IPS-18a (cell line): ENCODE results near the gene MAML3.

Source experiments
- H3K27ac ChIP-seq: one replicate; pipeline ENCODE4 v1.5.1; 2013; ENCODE audit warnings: low read length
- H3K27me3 ChIP-seq: one replicate; pipeline ENCODE4 v1.6.1; 2013; ENCODE audit warnings: mild to moderate bottlenecking, low read length; ENCODE audit not compliant: control insufficient read depth, insufficient read depth
- H3K36me3 ChIP-seq: one replicate; pipeline ENCODE4 v1.6.1; 2013; ENCODE audit warnings: low read depth, low read length; ENCODE audit not compliant: control insufficient read depth
- H3K4me1 ChIP-seq: one replicate; pipeline ENCODE4 v1.6.1; 2013; ENCODE audit warnings: low read depth, low read length; ENCODE audit not compliant: control insufficient read depth
- H3K4me3 ChIP-seq: one replicate; pipeline ENCODE4 v1.5.1; 2013; ENCODE audit warnings: low read length
- H3K9ac ChIP-seq: one replicate; pipeline ENCODE4 v1.6.1; 2013; ENCODE audit warnings: mild to moderate bottlenecking, low read length, moderate library complexity
- H3K9me3 ChIP-seq: one replicate; pipeline ENCODE4 v1.6.1; 2013; ENCODE audit warnings: low read depth, low read length; ENCODE audit not compliant: control insufficient read depth

Gene MAML3

DNA sequence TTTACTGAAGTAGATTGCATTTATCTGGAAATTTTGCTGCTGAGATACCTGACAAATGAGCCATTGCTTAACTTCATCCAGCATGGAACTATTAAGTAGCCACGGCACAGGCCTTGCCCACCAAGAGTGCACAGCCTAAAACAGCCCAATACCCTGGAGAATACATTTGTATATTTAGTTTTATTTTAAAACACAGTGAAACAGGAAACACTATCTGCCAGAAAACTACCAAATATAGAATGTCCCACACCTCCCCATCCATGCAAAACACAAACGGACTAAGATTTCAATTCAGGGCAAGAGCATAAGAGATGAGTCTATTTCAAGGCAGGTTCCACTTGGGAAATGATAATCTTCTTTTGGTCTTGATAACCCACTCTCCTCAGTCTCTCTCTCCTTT, 57.1 kb downstream of the MAML3 start:
- Histone ChIP-seq H3K27ac (no peak overlapping the region), H3K4me1 (peaks cover 26% of the 10 kb centered on the region), H3K9ac (no peak overlapping the region), H3K4me3 (no peak overlapping the region), H3K27me3 (no peaks in the 10 kb centered on the region), H3K36me3 (no peaks in the 10 kb centered on the region), H3K9me3 (no peaks in the 10 kb centered on the region)

GRCh38 chr4:140096483-140096861, 57.5 kb downstream of the MAML3 start:
- Histone ChIP-seq H3K9me3 (no peaks in the 10 kb centered on the region), H3K27ac (no peak overlapping the region), H3K4me3 (no peak overlapping the region), H3K27me3 (no peaks in the 10 kb centered on the region), H3K9ac (no peak overlapping the region), H3K36me3 (no peaks in the 10 kb centered on the region), H3K4me1 (peaks cover 30% of the 10 kb centered on the region)

GRCh38 chr4:140095694-140096482, 58.1 kb downstream of the MAML3 start:
- Histone ChIP-seq H3K36me3 (no peaks in the 10 kb centered on the region), H3K27me3 (no peaks in the 10 kb centered on the region), H3K9me3 (no peaks in the 10 kb centered on the region), H3K9ac (no peak overlapping the region), H3K27ac (no peak overlapping the region), H3K4me1 (peaks cover 35% of the 10 kb centered on the region), H3K4me3 (no peak overlapping the region)

DNA sequence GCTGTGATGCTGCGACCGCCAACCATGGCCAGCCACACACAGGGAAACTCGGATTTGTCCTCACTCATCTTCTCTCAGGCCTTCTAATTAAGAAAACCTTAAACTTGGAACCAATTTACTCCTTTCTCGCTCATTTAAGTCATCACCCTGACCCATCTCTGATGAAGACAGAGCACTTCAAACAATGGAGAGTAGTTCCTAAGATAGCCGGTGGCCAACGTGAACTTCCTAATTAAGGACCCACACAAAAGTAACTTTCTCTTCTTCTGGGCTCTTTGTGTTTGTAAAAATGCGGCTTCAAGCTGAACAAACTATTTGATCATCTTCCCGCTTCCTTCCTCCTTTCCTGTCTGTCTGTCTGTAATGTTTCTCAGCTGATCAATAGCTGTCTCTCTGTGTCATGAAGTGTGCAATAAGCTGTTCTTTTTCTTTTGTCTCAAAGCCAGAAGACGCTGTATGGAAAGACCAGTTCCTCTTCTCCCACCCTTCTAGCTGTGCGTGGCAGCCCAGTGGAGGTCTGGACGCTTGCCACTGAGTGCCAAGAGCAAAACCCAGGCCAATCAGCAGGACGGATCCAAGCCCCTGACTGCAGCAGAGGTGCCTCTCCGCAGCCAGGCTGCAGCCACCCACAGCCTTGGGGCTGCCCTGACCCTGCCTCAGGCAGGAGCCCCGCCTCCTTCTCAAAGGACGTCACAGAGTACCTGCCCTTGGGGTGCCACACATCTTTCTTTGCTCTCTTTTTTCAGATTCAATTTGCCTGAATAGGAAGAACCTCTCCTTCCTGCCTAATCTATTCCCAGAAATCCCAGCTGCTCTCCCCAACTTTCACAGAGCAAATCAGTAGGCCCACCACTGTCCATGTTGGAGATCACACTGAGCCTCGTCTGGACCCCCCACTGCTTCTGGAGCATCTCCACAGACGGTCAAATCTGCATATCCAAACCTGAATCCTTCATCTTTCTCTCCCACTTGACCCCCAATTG, 59.3 kb downstream of the MAML3 start:
- no peaks in the 10 kb centered on the region for H3K9me3 ChIP-seq
- no peaks in the 10 kb centered on the region for H3K27me3 ChIP-seq
- no peaks in the 10 kb centered on the region for H3K36me3 ChIP-seq
- peaks cover 45% of the 10 kb centered on the region for H3K4me1 ChIP-seq
- no peak overlapping the region for H3K4me3 ChIP-seq
- H3K27ac ChIP-seq, result no peak overlapping the region
- no peak overlapping the region for H3K9ac ChIP-seq

DNA sequence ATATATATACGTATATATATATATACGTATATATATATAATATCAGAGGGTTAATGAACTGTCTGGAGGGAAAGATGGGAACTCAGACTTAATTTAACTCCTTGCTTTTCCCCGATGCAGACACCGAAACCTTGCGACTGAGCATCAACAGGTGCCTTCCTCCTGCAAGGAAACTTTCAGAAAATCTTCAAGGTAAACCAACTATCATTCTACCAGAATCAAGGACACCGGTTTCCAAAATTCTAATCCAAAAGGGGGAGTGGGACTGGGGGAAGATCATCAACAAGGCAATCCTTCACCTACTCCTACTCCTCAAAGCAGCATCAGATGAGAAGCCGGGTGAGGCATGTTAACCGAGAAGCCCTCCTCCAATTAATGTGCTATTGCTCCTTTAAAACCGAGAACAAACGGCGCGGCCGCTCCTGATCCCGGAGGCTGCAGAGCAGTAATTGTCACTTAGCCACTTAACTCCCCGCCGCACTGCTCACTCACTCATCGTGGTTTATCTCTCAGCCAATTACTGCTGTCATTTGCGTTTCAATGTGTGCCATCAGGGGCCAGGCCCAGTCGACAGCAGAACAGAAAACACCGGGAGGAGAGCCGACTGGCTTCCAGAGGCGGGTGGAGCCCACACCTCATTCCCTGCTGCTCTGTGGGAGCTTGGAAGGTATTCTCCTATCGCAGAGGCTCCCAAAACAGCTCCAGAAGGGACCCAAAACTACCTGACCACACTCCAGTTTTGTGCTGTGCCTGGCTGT, 61.7 kb downstream of the MAML3 start:
- Histone ChIP-seq H3K36me3 (no peaks in the 10 kb centered on the region), H3K9me3 (no peaks in the 10 kb centered on the region), H3K9ac (no peak overlapping the region), H3K4me1 (peaks cover 46% of the 10 kb centered on the region), H3K27ac (no peak overlapping the region), H3K27me3 (no peaks in the 10 kb centered on the region), H3K4me3 (peak overlapping the region; percentile 51)

- no peak overlapping the region for H3K4me3 ChIP-seq
- no peak overlapping the region for H3K9ac ChIP-seq
- H3K4me1 ChIP-seq, result peaks cover 46% of the 10 kb centered on the region
- no peaks in the 10 kb centered on the region for H3K36me3 ChIP-seq
- H3K27me3 ChIP-seq, result no peaks in the 10 kb centered on the region
- H3K9me3 ChIP-seq, result no peaks in the 10 kb centered on the region
- H3K27ac ChIP-seq, result no peak overlapping the region
These were observed 62.7 kb downstream of the MAML3 start for GRCh38 chr4:140091305-140091704.

DNA sequence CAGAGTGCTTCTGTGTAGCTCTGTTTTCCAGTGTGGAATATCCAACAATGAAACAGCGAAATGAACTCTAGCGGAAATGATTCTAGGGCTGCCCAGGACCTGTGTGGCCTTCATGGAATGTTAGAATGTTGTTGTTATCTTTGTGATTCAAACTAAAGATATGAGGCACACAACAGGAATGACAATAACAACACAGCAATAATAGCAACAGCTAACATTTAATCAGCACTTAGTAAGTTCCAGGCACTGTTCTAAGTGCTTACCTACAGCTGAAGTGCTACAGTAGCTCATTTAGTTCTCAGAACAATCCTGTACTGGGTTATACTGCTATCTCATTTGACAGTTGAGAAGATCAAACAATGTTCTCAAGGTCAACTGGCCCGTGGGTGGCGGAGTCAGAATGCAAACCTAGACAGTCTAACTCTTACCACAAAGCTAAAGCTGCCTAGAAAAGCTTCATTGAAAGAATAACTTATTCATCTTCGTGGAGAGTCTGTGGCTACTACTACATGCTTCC, 63.7 kb downstream of the MAML3 start:
- Histone ChIP-seq H3K9ac (no peak overlapping the region), H3K9me3 (no peaks in the 10 kb centered on the region), H3K4me3 (no peak overlapping the region), H3K27ac (no peak overlapping the region), H3K36me3 (no peaks in the 10 kb centered on the region), H3K27me3 (no peaks in the 10 kb centered on the region), H3K4me1 (peaks cover 41% of the 10 kb centered on the region)

GRCh38 chr4:140089216-140089615, 64.8 kb downstream of the MAML3 start:
- no peak overlapping the region for H3K27ac ChIP-seq
- H3K4me3 ChIP-seq, result no peak overlapping the region
- no peaks in the 10 kb centered on the region for H3K9me3 ChIP-seq
- H3K27me3 ChIP-seq, result no peaks in the 10 kb centered on the region
- peaks cover 31% of the 10 kb centered on the region for H3K4me1 ChIP-seq
- no peak overlapping the region for H3K9ac ChIP-seq
- no peaks in the 10 kb centered on the region for H3K36me3 ChIP-seq

GRCh38 chr4:140088323-140088967, 65.5 kb downstream of the MAML3 start:
- Histone ChIP-seq H3K27ac (no peak overlapping the region), H3K27me3 (no peaks in the 10 kb centered on the region), H3K4me3 (no peak overlapping the region), H3K4me1 (peaks cover 24% of the 10 kb centered on the region), H3K36me3 (no peaks in the 10 kb centered on the region), H3K9me3 (no peaks in the 10 kb centered on the region), H3K9ac (no peak overlapping the region)

DNA sequence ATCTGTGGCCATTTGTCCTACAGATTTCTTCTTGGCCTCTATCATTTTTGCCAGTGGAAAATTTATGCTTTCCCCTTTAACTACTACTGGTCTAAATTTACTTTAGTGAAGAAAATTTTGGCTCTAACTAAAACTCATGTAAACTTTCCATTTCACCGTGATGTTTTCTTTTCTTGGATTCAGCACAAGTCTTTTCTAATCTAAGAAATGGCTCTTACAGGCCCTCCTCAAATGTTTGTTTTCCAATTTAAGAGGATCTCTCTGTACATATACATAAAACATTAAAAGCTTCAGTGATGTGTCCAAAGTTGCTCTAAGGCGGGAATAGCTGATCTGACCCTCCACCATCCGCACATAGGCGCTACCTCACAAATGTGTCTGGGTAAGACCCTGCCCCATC, 68.1 kb downstream of the MAML3 start:
- no peak overlapping the region for H3K9ac ChIP-seq
- H3K27ac ChIP-seq, result no peak overlapping the region
- no peak overlapping the region for H3K4me3 ChIP-seq
- H3K36me3 ChIP-seq, result no peaks in the 10 kb centered on the region
- no peaks in the 10 kb centered on the region for H3K9me3 ChIP-seq
- H3K27me3 ChIP-seq, result no peaks in the 10 kb centered on the region
- H3K4me1 ChIP-seq, result peaks cover 25% of the 10 kb centered on the region
